ENCODE measurements around the gene HUNK.

Gene HUNK

GRCh38 chr21:31896019-31896418, 23.2 kb downstream of the HUNK start:
- no peak for DNase-seq (ENCODE audit: low read depth)

GRCh38 chr21:31897311-31897710, 24.5 kb downstream of the HUNK start:
- DNase-seq (ENCODE audit: low read depth), result no peak

- DNase-seq (ENCODE audit: low read depth), result no peak
Observed at GRCh38 chr21:31898933-31899630, 26.3 kb downstream of the HUNK start.

GRCh38 chr21:31900121-31900895, 27.5 kb downstream of the HUNK start:
- DNase-seq (ENCODE audit: low read depth), result no peak

- no peak for DNase-seq (ENCODE audit: low read depth)
Observed at GRCh38 chr21:31901315-31901714, 28.5 kb downstream of the HUNK start.

GRCh38 chr21:31902438-31902837, 29.6 kb downstream of the HUNK start:
- no peak for DNase-seq (ENCODE audit: low read depth)

- no peak for DNase-seq (ENCODE audit: low read depth)
Observed at GRCh38 chr21:31903896-31904295, 31.1 kb downstream of the HUNK start.

GRCh38 chr21:31905503-31906451, 33.0 kb downstream of the HUNK start:
- no peak for DNase-seq (ENCODE audit: low read depth)

GRCh38 chr21:31908106-31909031, 35.5 kb downstream of the HUNK start:
- DNase-seq (ENCODE audit: low read depth), result no peak

- DNase-seq (ENCODE audit: low read depth), result no peak
Observed at GRCh38 chr21:31909153-31910073, 36.6 kb downstream of the HUNK start.

- DNase-seq (ENCODE audit: low read depth), result no peak
Observed at GRCh38 chr21:31910074-31910470, 37.3 kb downstream of the HUNK start.

GRCh38 chr21:31911138-31911907, 38.5 kb downstream of the HUNK start:
- DNase-seq (ENCODE audit: low read depth), result no peak

- DNase-seq (ENCODE audit: low read depth), result no peak
Observed at GRCh38 chr21:31912501-31912900, 39.7 kb downstream of the HUNK start.

GRCh38 chr21:31913182-31913608, 40.4 kb downstream of the HUNK start:
- no peak for DNase-seq (ENCODE audit: low read depth)

- no peak for DNase-seq (ENCODE audit: low read depth)
Observed at GRCh38 chr21:31914472-31914871, 41.7 kb downstream of the HUNK start.

- DNase-seq (ENCODE audit: low read depth), result no peak
Observed at GRCh38 chr21:31915566-31915965, 42.7 kb downstream of the HUNK start.

GRCh38 chr21:31917108-31917507, 44.3 kb downstream of the HUNK start:
- DNase-seq (ENCODE audit: low read depth), result no peak

GRCh38 chr21:31918250-31918775, 45.5 kb downstream of the HUNK start:
- no peak for DNase-seq (ENCODE audit: low read depth)

- no peak for DNase-seq (ENCODE audit: low read depth)
Observed at GRCh38 chr21:31920275-31920674, 47.5 kb downstream of the HUNK start.

All from activated T-cell treated with anti-CD3 and anti-CD28 coated beads for 24 hours (primary cell).